ENCODE measurements around the gene CAP1. TPM values are rescaled to one million over a fixed set of nuclear protein-coding genes. Genes with fewer than 3 reads are reported as not detected.
A peak's percentile ranks its signal among the peaks of the same experiment; 100 is the strongest.

Gene CAP1
- total RNA-seq, 1 donor from 2014 or later = 367 TPM

GRCh38 chr1:40045182-40045581, 4.7 kb downstream of the CAP1 start:
- H3K36me3 Mint-ChIP-seq (ENCODE audit: unreplicated experiment) = peaks cover 15% of the 10 kb centered on the region
- TF ChIP-seq CTCF (IDR thresholded peaks at IDR 0.05) = no peak
- no peak overlapping the region for H3K4me3 Mint-ChIP-seq (ENCODE audit: unreplicated experiment)
- H3K4me1 Mint-ChIP-seq (ENCODE audit: unreplicated experiment) = peaks cover 72% of the 10 kb centered on the region
- no peaks in the 10 kb centered on the region for H3K27me3 Mint-ChIP-seq (ENCODE audit: unreplicated experiment)
- DNase-seq (ENCODE audit: extremely low spot score, unreplicated experiment) = no peak
- no peak overlapping the region for H3K27ac Mint-ChIP-seq (ENCODE audit: unreplicated experiment)
- no peaks in the 10 kb centered on the region for H3K9me3 Mint-ChIP-seq (ENCODE audit: unreplicated experiment)

GRCh38 chr1:40045766-40046165, 5.2 kb downstream of the CAP1 start:
- Mint-ChIP-seq H3K4me1 (ENCODE audit: unreplicated experiment) (peaks cover 73% of the 10 kb centered on the region), H3K27ac (ENCODE audit: unreplicated experiment) (no peak overlapping the region), H3K36me3 (ENCODE audit: unreplicated experiment) (peaks cover 18% of the 10 kb centered on the region), H3K4me3 (ENCODE audit: unreplicated experiment) (no peak overlapping the region), H3K27me3 (ENCODE audit: unreplicated experiment) (no peaks in the 10 kb centered on the region), H3K9me3 (ENCODE audit: unreplicated experiment) (no peaks in the 10 kb centered on the region)
- TF ChIP-seq CTCF (IDR thresholded peaks at IDR 0.05) = no peak
- no peak for DNase-seq (ENCODE audit: extremely low spot score, unreplicated experiment)

- H3K27ac Mint-ChIP-seq (ENCODE audit: unreplicated experiment) = peak overlapping the region; percentile 73
- no peak for DNase-seq (ENCODE audit: extremely low spot score, unreplicated experiment)
- no peak for TF ChIP-seq CTCF (IDR thresholded peaks at IDR 0.05)
- no peak overlapping the region for H3K4me3 Mint-ChIP-seq (ENCODE audit: unreplicated experiment)
- H3K4me1 Mint-ChIP-seq (ENCODE audit: unreplicated experiment) = peaks cover 65% of the 10 kb centered on the region
- no peaks in the 10 kb centered on the region for H3K9me3 Mint-ChIP-seq (ENCODE audit: unreplicated experiment)
- H3K27me3 Mint-ChIP-seq (ENCODE audit: unreplicated experiment) = no peaks in the 10 kb centered on the region
- peaks cover 19% of the 10 kb centered on the region for H3K36me3 Mint-ChIP-seq (ENCODE audit: unreplicated experiment)
Measured at GRCh38 chr1:40047276-40047675, 6.7 kb downstream of the CAP1 start.

GRCh38 chr1:40047769-40048168, 7.2 kb downstream of the CAP1 start:
- Mint-ChIP-seq H3K27ac (ENCODE audit: unreplicated experiment) (peak overlapping the region; percentile 73), H3K4me3 (ENCODE audit: unreplicated experiment) (no peak overlapping the region), H3K36me3 (ENCODE audit: unreplicated experiment) (peaks cover 14% of the 10 kb centered on the region), H3K4me1 (ENCODE audit: unreplicated experiment) (peaks cover 60% of the 10 kb centered on the region), H3K9me3 (ENCODE audit: unreplicated experiment) (no peaks in the 10 kb centered on the region), H3K27me3 (ENCODE audit: unreplicated experiment) (no peaks in the 10 kb centered on the region)
- DNase-seq (ENCODE audit: extremely low spot score, unreplicated experiment) = no peak
- TF ChIP-seq CTCF (IDR thresholded peaks at IDR 0.05) = no peak

- H3K27me3 Mint-ChIP-seq (ENCODE audit: unreplicated experiment) = no peaks in the 10 kb centered on the region
- peak overlapping the region; percentile 50 for H3K27ac Mint-ChIP-seq (ENCODE audit: unreplicated experiment)
- no peak for TF ChIP-seq CTCF (IDR thresholded peaks at IDR 0.05)
- peak; percentile 17 for DNase-seq (ENCODE audit: extremely low spot score, unreplicated experiment)
- H3K4me1 Mint-ChIP-seq (ENCODE audit: unreplicated experiment) = peaks cover 45% of the 10 kb centered on the region
- H3K4me3 Mint-ChIP-seq (ENCODE audit: unreplicated experiment) = no peak overlapping the region
- peaks cover 12% of the 10 kb centered on the region for H3K36me3 Mint-ChIP-seq (ENCODE audit: unreplicated experiment)
- H3K9me3 Mint-ChIP-seq (ENCODE audit: unreplicated experiment) = no peaks in the 10 kb centered on the region
Measured at GRCh38 chr1:40049725-40050124, 9.2 kb downstream of the CAP1 start.
